ENCODE data around the gene PHACTR4. TPM values are rescaled to one million over a fixed set of nuclear protein-coding genes. Genes with fewer than 3 reads are reported as not detected.
A peak's percentile ranks its signal among the peaks of the same experiment; 100 is the strongest.
"Not testable (repeated sequence)": the region's sequence is repeated elsewhere in the genome, so short reads cannot be mapped to it uniquely, and the experiment has no call there.

The PHACTR4 gene
- total RNA-seq, 1 experiment from 2014 or later: 7.5 TPM

DNA sequence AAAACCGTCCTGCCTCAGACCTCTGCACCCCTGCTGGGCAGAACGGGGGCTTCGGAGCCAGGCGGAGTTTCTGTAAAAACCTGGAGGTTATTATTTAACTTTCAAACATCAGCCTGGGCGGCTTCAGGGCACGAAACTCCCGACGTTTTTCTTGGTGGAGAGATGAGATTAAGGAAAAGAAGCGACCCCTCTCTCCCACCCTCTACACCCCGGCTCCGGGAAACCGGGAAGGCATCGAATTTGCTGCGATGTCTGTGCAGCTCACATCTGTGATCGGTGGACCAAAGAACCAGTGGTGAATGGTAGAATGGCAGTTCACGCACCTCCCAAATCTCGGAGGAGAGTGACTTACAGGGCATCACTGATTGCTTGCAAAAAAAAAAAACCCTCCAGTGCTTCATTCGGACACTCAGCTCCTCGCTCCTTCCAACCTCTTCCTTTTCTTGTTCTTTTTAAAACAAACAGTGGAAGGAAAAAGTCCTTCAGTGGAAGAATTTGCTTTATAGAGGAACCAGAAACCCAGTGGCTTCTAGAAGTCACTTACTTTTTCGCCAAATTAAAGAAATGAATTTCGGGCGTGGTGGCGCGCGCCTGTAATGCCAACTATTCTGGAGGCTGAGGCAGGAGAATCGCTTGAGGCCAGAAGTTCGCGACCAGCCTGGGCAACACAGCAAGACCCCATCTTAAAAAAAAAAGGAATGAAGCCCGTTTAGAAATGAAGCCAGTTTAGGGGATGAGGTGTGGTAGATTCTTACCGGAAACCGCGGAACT is 884 bp downstream of the PHACTR4 start:
- peak; percentile 33 for DNase-seq (ENCODE audit: low spot score)

DNA sequence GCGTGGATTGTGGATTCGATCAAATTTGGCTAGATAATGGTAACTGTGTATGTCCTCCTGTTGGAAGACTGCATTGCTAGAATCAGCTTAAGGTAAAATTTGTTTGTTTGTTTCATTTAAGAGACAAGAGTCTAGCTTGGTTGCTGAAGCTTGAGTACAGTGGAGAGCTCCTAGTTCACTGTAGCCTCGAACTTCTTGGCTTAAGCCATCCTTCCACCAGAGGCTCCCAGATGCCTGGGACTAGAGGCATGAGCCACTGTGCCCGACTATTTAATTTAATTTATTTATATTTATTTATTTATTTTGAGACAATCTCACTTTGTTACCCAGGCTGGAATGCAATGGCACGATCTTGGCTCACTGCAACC is 1.5 kb downstream of the PHACTR4 start:
- DNase-seq (ENCODE audit: low spot score): no peak

DNA sequence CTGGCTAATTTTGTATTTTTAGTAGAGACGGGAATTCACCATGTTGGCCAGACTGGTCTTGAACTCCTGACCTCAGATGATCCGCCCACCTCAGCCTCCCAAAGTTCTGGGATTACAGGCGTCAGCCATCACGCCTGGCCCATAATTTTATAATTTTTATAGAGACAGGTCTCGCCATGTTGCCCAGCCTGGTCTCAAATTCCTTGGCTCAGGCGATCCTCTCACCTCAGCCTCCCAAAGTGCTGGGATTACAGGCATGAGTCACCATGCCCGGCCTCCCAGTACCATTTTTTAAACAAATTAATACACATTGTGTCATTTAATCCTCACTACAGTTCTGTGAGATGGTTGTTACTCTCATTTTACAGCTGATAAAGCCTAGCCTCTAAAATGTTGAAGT is 3.9 kb downstream of the PHACTR4 start:
- not testable (repeated sequence) for DNase-seq (ENCODE audit: low spot score)

DNA sequence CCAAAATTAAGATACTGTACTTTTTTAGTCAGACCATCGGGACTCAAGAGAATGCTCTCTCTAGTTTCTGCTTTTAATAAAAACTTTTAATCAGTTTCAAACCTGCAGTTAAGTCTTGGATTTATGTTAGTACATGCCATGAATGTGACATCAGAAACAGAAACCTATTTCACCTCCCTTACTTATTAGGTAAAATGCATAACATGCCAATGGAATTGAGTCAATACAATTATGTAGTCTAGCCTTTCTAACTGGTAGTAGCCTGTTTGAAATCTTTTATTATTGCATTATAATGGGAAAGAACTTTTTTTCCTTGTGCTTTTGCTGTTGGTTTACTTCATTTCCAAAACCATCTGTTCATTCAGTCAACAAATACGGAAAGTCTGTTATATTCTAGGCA is 4.8 kb downstream of the PHACTR4 start:
- DNase-seq (ENCODE audit: low spot score): no peak

DNA sequence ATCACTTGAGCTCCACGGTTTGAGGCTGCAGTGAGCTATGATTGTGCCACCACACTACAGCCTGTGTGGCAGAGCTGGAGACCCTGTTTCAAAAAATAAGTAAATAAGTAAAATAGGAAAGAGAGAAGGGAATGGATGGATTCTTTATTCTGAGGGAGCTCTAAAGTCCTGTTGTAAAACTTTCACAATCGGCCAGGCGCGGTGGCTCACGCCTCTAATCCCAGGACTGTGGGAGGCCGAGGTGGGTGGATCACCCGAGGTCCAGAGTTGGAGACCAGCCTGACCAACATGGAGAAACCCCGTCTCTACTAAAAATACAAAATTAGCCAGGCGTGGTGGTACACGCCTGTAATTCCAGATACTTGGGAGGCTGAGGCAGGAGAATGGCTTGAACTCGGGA is 6.1 kb downstream of the PHACTR4 start:
- not testable (repeated sequence) for DNase-seq (ENCODE audit: low spot score)

DNA sequence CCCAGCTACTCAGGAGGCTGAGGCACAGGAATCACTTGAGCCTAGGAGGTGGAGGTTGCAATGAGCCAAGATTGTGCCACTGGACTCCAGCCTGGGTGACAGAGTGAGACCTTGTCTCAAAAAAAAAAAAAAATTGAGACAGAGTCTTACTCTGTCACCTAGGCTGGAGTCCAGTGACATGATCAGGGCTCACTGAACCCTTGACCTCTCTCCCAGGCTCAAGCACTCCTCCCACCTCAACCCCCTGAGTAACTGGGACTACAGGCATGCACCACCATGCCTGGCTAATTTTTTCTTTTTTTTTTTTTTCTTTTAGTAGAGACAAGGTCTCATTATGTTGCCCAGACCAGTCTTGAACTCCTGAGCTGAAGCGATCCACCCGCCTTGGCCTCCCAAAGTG is 6.7 kb downstream of the PHACTR4 start:
- not testable (repeated sequence) for DNase-seq (ENCODE audit: low spot score)

DNA sequence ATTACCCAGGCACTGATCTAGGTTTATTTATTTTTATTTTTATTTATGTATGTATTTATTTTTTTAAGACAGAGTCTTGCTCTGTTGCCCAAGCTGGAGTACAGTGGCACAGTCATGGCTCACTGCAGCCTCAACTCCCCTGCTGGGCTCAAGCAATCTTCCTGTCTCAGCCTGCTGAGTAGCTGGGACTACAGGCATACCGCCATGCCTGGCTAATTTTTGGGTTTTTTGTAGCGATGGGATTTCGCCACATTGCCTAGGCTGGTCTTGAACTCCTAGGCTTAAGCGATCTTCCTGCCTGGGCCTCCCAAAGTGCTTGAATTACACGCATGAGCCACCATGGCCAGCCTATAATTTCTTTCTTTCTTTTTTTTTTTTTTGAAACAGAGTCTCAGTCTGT is 9.4 kb downstream of the PHACTR4 start:
- DNase-seq (ENCODE audit: low spot score): no peak

DNA sequence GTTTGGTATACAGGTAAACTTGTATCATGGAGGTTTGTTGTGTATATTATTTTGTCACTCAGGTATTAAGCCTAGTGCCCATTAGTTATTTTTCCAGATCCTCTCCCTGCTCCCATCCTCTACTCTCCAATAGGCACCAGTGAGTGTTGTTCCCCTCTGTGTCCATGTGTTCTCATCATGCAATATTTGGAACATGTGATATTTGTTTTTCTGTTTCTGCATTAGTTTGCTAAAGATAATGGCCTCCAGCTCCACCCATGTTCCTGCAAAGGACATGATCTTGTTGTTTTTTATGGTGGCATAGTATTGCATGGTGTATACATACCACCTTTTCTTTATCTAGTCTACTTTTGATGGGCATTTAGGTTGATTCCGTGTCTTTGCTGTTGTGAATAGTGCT is 10.9 kb downstream of the PHACTR4 start:
- no peak for DNase-seq (ENCODE audit: low spot score)

DNA sequence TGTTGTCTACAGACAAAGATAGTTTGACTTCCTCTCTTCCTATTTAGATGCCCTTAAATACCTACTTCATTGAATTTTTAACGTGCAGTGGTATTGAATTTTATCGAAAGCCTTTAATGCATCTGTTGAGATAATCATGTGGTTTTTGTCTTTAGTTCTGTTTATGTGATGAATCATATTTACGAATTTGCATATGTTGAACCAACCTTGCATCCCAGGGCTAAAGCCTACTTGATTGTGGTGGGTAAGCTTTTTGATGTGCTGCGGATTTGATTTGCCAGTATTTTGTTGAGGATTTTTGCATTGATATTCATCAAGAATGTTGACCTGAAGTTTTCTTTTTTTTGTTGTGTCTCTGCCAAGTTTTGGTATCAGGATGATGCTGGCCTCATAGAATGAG is 14.2 kb downstream of the PHACTR4 start:
- not testable (repeated sequence) for DNase-seq (ENCODE audit: low spot score)

DNA sequence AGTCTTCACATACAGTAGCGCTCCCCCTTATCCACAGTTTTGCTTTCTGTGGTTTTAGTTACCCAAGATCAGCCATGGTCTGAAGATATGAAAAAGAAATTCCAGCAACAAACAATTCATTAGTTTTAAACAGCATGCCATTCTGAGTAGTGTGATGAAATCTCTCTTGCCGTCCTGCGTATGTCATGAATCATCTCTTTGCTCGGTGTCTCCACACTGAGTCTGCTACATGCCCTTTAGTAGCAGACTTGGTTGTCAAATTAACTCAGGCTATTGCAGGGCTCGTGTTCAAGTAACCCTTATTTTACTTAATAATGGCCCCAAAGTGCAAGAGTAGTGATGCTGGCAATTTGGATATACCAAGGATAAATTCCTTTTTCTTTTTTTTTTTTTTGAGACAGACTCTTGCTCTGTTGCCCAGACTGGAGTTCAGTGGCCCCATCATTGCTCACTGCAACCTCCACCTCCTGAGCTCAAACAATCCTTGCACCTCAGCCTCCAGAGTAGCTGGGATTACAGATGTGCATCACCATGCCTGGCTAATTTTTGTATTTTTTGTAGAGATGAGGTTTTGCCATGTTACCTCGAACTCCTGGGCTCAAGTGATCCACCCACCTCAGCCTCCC is 22.6 kb downstream of the PHACTR4 start:
- DNase-seq (ENCODE audit: low spot score): no peak

DNA sequence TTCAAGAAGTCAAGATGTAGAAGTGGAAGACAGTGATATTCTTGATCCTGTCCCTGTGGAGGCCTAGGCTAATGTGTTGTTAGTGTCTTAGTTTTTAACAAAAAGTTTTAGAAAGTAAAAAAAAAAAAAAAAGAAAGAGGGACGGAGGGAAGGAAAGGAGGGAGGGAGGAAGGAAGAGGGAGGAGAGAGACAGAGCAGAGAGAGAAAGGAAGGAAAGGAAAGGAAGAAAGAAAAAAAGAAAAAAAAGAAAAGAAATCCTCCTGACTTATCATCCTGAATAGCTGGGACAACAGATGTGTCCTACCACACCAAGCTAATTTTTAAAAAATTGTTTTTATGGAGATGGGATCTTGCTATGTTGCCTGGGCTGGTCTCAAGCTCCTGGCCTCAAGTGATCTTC is 24.6 kb downstream of the PHACTR4 start:
- DNase-seq (ENCODE audit: low spot score): no peak

DNA sequence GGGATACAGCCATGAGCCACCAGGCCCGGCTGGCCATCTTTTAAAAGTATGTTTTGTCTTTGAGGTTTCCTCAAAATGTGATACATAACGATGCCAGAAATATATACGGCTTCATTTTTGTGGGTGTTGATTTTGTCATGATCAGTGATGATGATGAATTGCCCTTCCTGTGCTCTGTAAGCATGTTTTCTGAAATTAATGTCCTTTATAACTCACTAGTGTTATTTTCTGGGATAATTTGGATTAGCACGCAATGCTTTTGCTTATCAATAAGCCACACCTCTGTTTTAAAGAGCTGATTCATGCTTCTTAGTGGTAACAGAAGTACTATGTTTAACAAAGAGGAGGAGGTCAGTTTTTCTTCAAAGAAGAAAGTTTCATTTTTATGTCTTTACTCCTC is 25.6 kb downstream of the PHACTR4 start:
- DNase-seq (ENCODE audit: low spot score): no peak

DNA sequence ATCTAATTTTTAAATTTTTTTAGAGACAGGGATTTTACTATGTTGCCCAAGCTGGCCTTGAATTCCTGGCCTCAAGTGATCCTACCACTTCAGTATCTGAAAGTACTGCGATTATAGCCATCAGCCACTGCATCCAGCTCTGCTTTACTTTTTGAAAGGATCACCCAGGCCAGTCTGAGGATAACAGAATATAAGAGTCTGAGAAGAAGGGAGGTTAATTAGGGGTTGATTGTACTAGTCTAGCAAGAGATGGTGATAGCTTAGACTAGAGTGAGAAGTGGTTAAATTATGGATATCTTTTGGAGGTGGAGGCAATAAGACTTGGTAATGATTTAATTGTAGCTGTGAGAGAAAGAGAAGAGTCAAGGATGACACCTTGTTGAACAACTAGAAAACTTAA is 32.2 kb downstream of the PHACTR4 start:
- no peak for DNase-seq (ENCODE audit: low spot score)

DNA sequence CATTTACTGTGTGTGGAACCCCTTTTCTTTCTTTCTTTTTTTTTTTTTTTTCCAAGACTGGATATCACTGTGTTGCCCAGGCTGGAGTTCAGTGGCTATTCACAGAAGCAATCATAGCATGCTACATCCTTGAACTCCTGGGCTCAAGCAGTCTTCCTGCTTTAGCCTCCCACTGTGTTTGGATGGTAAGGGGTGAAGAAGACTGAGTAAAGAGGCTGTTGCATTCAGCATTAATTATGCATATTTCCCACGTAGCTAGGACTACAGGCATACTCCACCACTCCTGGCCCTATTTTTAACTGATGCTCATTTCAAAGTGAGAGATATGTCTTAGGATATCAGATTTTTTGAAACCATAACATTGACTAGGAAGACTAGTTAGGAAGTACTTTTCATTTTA is 39.5 kb downstream of the PHACTR4 start:
- DNase-seq (ENCODE audit: low spot score): no peak

DNA sequence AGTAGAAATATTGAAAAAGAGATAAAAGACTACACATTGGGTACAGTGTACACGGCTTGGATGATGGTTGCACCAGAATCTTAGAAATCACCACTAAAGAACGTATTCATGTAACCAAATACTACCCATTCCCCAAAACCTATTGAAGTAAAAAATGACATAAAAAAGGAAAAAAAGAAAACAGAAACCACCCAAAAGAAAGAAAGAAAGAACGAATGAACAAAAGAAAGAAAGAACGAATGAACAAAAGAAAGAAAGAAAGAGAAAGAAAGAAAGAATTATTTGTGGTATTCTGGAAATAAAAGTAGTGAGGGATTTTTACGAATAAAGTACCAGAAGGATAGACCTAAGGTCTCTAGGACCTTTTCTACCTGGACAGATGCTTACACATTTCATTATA is 42.1 kb downstream of the PHACTR4 start:
- no peak for DNase-seq (ENCODE audit: low spot score)

DNA sequence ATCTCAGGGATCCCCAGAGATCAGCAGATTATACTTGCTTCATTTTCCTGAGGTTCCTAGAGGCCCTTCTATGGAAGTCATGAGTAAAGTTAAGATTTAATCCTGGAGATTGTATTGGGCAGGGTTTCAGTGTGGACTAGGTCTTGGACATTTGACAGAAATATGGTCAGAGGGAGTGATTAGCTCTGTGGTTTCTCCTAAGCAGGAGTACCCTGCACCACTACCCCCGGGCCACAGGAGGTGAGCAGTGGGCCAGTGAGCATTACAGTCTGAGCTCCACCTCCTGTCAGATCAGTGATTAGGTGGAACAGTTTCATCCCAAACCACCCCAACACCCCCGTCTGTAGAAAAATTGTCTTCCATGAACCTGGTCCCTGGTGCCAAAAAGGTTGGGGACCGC is 43.2 kb downstream of the PHACTR4 start:
- DNase-seq (ENCODE audit: low spot score): no peak

DNA sequence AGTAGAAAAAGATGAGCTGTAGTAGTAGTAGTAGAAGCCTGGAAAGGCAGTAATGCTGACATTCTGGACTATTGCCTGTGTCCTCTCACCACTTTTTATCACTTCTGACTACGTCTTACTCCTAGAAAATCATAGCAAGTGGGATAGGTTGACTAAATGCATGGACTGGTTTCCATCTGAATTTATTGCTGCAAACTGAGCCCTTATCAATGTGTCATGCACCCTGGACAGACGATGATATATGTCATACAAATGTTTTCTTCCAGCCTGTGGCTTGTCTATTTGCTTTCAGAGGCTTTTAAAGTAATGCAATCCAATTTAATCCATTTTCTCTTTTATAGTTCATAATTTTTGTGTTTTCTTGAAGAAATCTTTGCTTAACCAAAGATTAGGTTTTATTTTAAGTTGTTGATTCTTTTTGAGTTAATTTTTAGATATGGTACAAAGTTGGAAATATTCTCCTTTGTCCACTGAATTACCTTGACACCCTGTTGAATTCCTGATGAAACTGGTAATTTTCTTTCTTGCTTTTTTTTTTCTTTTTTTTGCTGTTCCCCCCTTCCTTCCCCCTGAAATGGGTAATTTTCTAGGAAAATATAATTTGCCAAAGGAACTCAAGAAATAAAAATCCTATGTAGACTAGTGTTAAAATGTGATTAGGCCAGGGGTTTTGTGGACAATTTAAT is 47.1 kb downstream of the PHACTR4 start:
- DNase-seq (ENCODE audit: low spot score): no peak

DNA sequence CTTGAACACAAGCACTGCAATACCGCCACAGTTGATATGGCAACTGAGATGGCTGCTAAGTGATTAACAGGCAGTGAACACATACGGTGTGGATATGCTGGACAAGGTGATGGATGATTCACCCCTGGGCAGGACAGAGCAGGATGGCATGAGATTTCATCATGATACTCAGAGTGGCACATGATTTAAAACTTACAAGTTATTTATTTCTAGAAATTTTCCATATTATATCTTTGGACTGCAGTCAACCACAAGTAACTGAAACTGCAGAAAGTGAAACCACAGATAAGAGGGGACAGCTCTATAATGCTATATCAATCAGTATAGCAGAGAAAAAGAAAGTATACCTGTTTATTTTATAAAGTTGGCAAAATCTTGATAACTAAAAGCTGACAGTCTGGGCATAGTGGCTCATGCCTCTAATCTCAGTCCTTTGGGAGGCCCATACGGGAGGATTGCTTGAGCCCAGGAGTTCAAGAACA is 47.9 kb downstream of the PHACTR4 start:
- peak; percentile 25 for DNase-seq (ENCODE audit: low spot score)

DNA sequence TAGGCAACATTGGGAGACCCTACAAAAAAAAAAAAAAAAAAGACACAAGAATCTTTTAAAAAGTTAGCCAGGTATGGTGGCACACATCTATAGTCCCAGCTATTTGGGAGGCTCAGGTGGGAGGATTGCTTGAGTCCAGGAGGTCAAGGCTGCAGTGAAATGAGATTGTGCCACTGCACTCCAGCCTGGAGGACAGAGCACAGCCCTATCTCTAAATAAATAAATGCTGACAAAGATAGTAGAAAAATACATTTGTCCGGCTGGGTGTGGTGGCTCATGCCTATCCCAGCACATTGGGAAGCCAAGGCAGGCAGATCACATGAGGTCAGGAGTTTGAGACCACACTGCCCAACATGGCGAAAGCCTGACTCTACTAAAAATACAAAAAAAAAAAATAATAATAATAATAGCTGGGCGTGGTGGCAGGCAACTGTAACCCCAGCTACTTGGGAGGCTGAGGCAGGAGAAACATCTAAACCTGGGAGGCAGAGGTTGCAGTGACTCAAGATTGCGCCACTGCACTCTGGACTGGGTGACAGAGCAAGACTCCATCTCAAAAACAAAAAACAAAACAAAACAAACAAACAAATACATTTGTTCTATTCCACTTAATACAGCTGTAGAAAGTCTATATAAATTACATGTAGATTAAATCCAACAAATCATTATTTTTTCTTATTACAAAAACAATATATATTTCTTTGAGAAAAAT is 48.5 kb downstream of the PHACTR4 start:
- no peak for DNase-seq (ENCODE audit: low spot score)

DNA sequence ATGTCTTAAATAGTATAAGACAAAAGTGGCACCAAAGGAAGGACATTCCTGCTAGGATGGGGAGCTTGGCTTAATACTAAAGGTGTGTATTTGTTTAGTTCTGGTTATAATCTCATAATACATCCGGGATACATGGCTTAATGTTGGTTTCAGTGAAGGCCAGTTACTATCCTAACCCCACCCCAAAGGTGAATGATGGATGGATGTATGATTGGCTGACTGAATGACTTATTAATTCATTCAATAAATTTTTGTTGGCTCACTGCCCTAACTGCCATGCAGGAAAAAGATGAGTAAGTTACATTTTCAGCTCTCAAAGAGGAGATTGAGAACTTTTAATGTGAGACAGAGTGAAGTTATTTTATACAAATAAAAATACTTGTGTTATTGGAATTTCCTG is 52.2 kb downstream of the PHACTR4 start:
- DNase-seq (ENCODE audit: low spot score): peak; percentile 47

DNA sequence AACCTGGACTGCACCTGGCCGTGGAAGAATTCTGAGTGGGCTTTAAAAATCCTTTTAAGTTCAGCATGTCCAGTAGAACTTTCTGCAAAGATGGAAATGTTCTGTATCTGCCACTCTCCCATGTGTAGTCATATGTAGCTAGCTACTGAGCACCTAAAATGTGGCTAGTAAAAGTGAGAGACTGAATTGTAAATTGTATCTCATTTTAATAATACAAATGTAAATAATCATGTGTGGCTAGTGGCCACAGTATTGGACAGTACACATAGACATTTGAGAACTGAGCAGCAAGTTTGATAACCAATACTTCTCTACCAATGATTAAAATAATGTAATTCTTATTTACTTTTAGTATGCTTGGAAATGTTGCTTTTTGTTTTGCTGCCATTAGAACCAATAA is 57.3 kb downstream of the PHACTR4 start:
- no peak for DNase-seq (ENCODE audit: low spot score)

DNA sequence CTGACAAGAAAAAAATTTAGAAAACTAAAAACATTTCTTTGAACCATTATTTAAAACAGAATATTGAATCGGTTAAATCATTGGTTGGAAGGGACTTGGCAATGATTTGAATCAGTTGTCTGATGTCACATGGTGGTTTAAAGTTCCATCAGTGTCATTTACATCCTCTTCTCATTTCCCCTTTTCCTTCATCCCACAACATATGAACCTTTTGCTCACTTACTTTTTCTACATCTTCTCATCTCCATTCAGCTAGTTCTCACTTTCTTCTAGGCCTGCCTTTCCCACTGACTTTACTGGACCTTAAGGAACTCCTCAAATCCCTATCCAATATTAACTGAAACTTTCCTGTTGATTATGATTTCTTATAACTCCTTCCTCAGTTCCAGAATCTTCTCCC is 58.5 kb downstream of the PHACTR4 start:
- no peak for DNase-seq (ENCODE audit: low spot score)

Data from HT-29 (cell line).